K562 (cell line): Measurements from ENCODE around the gene YTHDF1. TPM values are rescaled to one million over a fixed set of nuclear protein-coding genes. Genes with fewer than 3 reads are reported as not detected.

Source experiments
- CHD1 ChIP-seq: fragments of 200-600 bp; sonication (generic); IDR thresholded peaks from one replicate; pipeline ENCODE4 v1.6.1; 2012; ENCODE audit warnings: mild to moderate bottlenecking, moderate library complexity, low read length, inconsistent platforms
- NONO ChIP-seq, 2 experiments: fragments of 200-400 bp in 1 of 2; fragments of 450-650 bp in 1 of 2; formaldehyde crosslinking in 1 of 2; IDR thresholded peaks; 2 replicates each; pipeline ENCODE4 v1.6.1; 2017; ENCODE audit warnings: low read depth in 2 of 2, mild to moderate bottlenecking in 2 of 2, moderate library complexity in 2 of 2, low read length in 1 of 2
- POLR2A ChIP-seq: fragments of 450-650 bp; conservative IDR thresholded peaks from 2 replicates; pipeline ENCODE4 v1.6.1; 2016
- polyA plus RNA-seq, 8 experiments: library from polyadenylated mRNA; depleted of rRNA in 4 of 8; stranded (reverse) in 5 of 8; unstranded in 3 of 8; fragments of >200 nt; fragmentation: Nextera tagmentation in 2 of 8; fragmentation: Illumina TruSeq in 1 of 8; extraction: Ambion mirVana in 2 of 8; extraction: Trizol in 1 of 8; gene quantifications; 2 replicates each; pipeline versions ENCODE4 v1.2.1 to v1.2.3, GENCODE V29; 2011 to 2014; ENCODE audit warnings: inconsistent platforms in 1 of 8, missing spikeins in 1 of 8
- total RNA-seq, 7 experiments: library from RNA; depleted of rRNA in 6 of 7; stranded (reverse); fragments of >200 nt in 6 of 7; fragmentation: Illumina TruSeq in 2 of 7; extraction: Trizol in 2 of 7; gene quantifications; 2 replicates each; pipeline versions ENCODE4 v1.2.1 to v1.2.3, GENCODE V29; 2011 to 2021; ENCODE audit warnings: low replicate concordance in 1 of 7
- TF ChIP-seq, protein P1 (sequence below), 2 experiments: fragments of 450-650 bp in 1 of 2; sonication (generic) in 1 of 2; formaldehyde crosslinking in 1 of 2; IDR thresholded peaks; 2 replicates each; pipeline versions ENCODE4 v1.7.1 to v1.9.0; 2016 to 2022; ENCODE audit warnings: inconsistent platforms in 1 of 2, mild to moderate bottlenecking in 1 of 2, missing genetic modification reagents in 1 of 2
- TF ChIP-seq, protein P2 (sequence below): fragments of 250-450 bp; sonication (Bioruptor Pico); IDR thresholded peaks from 2 replicates; pipeline ENCODE4 v1.4.0; 2020; ENCODE audit warnings: mild to moderate bottlenecking
- TF ChIP-seq, protein P3 (sequence below), 2 experiments: fragments of 450-650 bp in 1 of 2; IDR thresholded peaks; 2 replicates each; pipeline ENCODE4 v1.6.1; 2011 to 2017; ENCODE audit warnings: low read depth in 2 of 2, antibody characterized with exemption in 1 of 2, borderline replicate concordance in 1 of 2, low read length in 1 of 2, mild to moderate bottlenecking in 1 of 2, mixed read lengths in 1 of 2; ENCODE audit not compliant: control insufficient read depth in 1 of 2
- TF ChIP-seq, protein P4 (sequence below): fragments of 450-650 bp; formaldehyde crosslinking; IDR thresholded peaks from 2 replicates; pipeline ENCODE4 v1.4.0; 2020; ENCODE audit warnings: mild to moderate bottlenecking, moderate library complexity

The YTHDF1 gene
- total and polyA plus RNA-seq, 9 of the 15 experiments (the other 6 are each of a cell fraction or from before 2014, with no cell fraction given): 10.1 to 42.4 (median 27.8) TPM

DNA sequence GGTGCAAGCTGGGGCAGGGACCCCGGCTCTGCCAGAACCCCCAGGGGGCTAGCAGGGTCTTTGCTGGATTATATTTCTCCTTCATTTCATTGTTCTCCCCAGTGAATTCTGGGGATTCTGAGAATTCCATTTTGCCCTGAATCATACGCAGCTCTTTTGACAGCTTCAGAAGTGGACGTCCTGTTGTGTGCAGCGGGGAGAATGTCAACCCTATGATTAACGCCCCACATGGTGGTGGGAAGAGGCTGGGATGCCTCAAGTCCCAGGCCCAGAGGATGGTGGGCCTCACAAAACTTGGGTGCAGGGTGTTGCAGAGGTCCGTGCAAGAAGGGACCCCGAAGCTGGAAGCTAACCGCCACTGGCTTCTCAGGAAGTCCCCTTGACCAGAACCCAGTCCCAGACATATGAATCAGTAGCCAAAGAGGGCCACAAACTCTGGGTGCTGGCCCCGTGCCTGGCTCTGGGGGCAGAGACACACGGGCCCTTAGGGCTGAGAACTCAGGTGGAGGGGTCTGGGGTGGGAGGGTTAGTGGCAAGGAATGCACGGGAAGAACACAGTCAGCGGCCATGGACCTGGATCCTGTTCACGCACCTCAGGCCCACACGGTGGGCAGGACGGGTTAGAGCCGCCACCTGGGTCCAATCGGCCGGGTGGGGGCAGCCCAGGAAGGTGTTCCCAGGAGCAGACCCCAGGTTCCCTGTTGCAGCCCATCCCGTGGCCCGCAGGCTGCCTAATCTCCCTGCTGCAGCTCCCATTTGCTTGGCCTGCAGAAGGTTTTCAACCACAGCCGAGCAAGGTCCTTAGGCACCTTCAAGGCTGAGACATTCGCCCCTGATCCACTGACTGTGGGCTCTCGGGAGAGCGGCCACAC, 51.2 kb downstream of the YTHDF1 start (continued):
- TF ChIP-seq, protein P1, sequence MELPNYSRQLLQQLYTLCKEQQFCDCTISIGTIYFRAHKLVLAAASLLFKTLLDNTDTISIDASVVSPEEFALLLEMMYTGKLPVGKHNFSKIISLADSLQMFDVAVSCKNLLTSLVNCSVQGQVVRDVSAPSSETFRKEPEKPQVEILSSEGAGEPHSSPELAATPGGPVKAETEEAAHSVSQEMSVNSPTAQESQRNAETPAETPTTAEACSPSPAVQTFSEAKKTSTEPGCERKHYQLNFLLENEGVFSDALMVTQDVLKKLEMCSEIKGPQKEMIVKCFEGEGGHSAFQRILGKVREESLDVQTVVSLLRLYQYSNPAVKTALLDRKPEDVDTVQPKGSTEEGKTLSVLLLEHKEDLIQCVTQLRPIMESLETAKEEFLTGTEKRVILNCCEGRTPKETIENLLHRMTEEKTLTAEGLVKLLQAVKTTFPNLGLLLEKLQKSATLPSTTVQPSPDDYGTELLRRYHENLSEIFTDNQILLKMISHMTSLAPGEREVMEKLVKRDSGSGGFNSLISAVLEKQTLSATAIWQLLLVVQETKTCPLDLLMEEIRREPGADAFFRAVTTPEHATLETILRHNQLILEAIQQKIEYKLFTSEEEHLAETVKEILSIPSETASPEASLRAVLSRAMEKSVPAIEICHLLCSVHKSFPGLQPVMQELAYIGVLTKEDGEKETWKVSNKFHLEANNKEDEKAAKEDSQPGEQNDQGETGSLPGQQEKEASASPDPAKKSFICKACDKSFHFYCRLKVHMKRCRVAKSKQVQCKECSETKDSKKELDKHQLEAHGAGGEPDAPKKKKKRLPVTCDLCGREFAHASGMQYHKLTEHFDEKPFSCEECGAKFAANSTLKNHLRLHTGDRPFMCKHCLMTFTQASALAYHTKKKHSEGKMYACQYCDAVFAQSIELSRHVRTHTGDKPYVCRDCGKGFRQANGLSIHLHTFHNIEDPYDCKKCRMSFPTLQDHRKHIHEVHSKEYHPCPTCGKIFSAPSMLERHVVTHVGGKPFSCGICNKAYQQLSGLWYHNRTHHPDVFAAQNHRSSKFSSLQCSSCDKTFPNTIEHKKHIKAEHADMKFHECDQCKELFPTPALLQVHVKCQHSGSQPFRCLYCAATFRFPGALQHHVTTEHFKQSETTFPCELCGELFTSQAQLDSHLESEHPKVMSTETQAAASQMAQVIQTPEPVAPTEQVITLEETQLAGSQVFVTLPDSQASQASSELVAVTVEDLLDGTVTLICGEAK (IDR thresholded peaks at IDR 0.05): no peak
- TF ChIP-seq, protein P1 (CRISPR knock-in tag; IDR thresholded peaks at IDR 0.05): no peak
- TF ChIP-seq, protein P2, sequence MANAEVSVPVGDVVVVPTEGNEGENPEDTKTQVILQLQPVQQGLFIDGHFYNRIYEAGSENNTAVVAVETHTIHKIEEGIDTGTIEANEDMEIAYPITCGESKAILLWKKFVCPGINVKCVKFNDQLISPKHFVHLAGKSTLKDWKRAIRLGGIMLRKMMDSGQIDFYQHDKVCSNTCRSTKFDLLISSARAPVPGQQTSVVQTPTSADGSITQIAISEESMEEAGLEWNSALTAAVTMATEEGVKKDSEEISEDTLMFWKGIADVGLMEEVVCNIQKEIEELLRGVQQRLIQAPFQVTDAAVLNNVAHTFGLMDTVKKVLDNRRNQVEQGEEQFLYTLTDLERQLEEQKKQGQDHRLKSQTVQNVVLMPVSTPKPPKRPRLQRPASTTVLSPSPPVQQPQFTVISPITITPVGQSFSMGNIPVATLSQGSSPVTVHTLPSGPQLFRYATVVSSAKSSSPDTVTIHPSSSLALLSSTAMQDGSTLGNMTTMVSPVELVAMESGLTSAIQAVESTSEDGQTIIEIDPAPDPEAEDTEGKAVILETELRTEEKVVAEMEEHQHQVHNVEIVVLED (CRISPR knock-in tag): no peak
- TF ChIP-seq, protein P3, sequence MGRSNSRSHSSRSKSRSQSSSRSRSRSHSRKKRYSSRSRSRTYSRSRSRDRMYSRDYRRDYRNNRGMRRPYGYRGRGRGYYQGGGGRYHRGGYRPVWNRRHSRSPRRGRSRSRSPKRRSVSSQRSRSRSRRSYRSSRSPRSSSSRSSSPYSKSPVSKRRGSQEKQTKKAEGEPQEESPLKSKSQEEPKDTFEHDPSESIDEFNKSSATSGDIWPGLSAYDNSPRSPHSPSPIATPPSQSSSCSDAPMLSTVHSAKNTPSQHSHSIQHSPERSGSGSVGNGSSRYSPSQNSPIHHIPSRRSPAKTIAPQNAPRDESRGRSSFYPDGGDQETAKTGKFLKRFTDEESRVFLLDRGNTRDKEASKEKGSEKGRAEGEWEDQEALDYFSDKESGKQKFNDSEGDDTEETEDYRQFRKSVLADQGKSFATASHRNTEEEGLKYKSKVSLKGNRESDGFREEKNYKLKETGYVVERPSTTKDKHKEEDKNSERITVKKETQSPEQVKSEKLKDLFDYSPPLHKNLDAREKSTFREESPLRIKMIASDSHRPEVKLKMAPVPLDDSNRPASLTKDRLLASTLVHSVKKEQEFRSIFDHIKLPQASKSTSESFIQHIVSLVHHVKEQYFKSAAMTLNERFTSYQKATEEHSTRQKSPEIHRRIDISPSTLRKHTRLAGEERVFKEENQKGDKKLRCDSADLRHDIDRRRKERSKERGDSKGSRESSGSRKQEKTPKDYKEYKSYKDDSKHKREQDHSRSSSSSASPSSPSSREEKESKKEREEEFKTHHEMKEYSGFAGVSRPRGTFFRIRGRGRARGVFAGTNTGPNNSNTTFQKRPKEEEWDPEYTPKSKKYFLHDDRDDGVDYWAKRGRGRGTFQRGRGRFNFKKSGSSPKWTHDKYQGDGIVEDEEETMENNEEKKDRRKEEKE (IDR thresholded peaks at IDR 0.05; ENCODE audit: borderline replicate concordance in 1 of 2, control insufficient read depth in 1 of 2, low read depth in 2 of 2, low read length in 1 of 2): no peak
- no peak for TF ChIP-seq CHD1
- no peak for TF ChIP-seq NONO (IDR thresholded peaks at IDR 0.05; ENCODE audit: low read depth in 2 of 2, low read length in 1 of 2)
- no peak for TF ChIP-seq POLR2A
- TF ChIP-seq, protein P4, sequence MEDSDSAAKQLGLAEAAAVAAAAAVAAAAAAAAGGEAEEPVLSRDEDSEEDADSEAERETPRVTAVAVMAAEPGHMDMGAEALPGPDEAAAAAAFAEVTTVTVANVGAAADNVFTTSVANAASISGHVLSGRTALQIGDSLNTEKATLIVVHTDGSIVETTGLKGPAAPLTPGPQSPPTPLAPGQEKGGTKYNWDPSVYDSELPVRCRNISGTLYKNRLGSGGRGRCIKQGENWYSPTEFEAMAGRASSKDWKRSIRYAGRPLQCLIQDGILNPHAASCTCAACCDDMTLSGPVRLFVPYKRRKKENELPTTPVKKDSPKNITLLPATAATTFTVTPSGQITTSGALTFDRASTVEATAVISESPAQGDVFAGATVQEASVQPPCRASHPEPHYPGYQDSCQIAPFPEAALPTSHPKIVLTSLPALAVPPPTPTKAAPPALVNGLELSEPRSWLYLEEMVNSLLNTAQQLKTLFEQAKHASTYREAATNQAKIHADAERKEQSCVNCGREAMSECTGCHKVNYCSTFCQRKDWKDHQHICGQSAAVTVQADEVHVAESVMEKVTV: no peak
